GM23338 (cell line): ENCODE results near the gene CRB2. TPM values are rescaled to one million over a fixed set of nuclear protein-coding genes. Genes with fewer than 3 reads are reported as not detected.

Experiments
- ATAC-seq: fragments of 200-7000 bp; cut with Tn5 transposase; 3 replicates; pipeline ENCODE4 v1.9.1; 2020
- DNase-seq: peaks from one replicate; pipeline ENCODE4 v3.0.0-alpha.2; 2015; ENCODE audit warnings: low spot score
- H2AFZ ChIP-seq: fragments of 200-600 bp; sonication (generic); 2 replicates; pipeline ENCODE4 v1.8.0; 2016; ENCODE audit warnings: antibody characterized with exemption, mild to moderate bottlenecking, moderate library complexity
- H3F3A ChIP-seq: fragments of 200-600 bp; sonication (generic); replicated peaks from 2 replicates; pipeline ENCODE4 v1.8.0; 2017; ENCODE audit warnings: antibody characterized with exemption, mixed run types, low read depth
- H3K27ac ChIP-seq: fragments of 200-600 bp; sonication (generic); 2 replicates; pipeline ENCODE4 v1.6.1; 2016; ENCODE audit warnings: low read depth
- H3K27me3 ChIP-seq: fragments of 200-600 bp; sonication (generic); 2 replicates; pipeline ENCODE4 v1.8.0; 2016; ENCODE audit warnings: mild to moderate bottlenecking, mixed run types, moderate library complexity; ENCODE audit not compliant: insufficient read depth
- H3K36me3 ChIP-seq: fragments of 200-600 bp; sonication (generic); 2 replicates; pipeline ENCODE4 v1.8.0; 2016; ENCODE audit warnings: mild to moderate bottlenecking; ENCODE audit not compliant: insufficient read depth
- H3K4me1 ChIP-seq: fragments of 200-600 bp; sonication (generic); 2 replicates; pipeline ENCODE4 v1.8.0; 2016; ENCODE audit warnings: mild to moderate bottlenecking, moderate library complexity; ENCODE audit not compliant: insufficient read depth
- H3K4me2 ChIP-seq: fragments of 200-600 bp; sonication (generic); 2 replicates; pipeline ENCODE4 v1.7.1; 2017; ENCODE audit warnings: mixed run types
- H3K4me3 ChIP-seq: fragments of 200-600 bp; sonication (generic); 2 replicates; pipeline ENCODE4 v1.6.1; 2016; ENCODE audit warnings: mixed run types
- H3K79me2 ChIP-seq: fragments of 200-600 bp; sonication (generic); replicated peaks from 2 replicates; pipeline ENCODE4 v1.8.0; 2017; ENCODE audit warnings: mild to moderate bottlenecking; ENCODE audit not compliant: insufficient read depth
- H3K9me2 ChIP-seq: fragments of 200-600 bp; sonication (generic); 2 replicates; pipeline ENCODE4 v1.8.0; 2017; ENCODE audit not compliant: insufficient read depth
- H4K20me1 ChIP-seq: fragments of 200-600 bp; sonication (generic); replicated peaks from 2 replicates; pipeline ENCODE4 v1.8.0; 2017; ENCODE audit warnings: mild to moderate bottlenecking; ENCODE audit not compliant: insufficient read depth
- H3K27ac Mint-ChIP-seq: 2 replicates; pipeline ENCODE4 v1.8.0; 2020; ENCODE audit warnings: inconsistent platforms, mild to moderate bottlenecking, moderate library complexity, mixed read lengths
- H3K27me3 Mint-ChIP-seq: 3 replicates; pipeline ENCODE4 v1.8.0; 2022; ENCODE audit warnings: low read depth, mild to moderate bottlenecking, moderate library complexity, mixed read lengths, inconsistent platforms; ENCODE audit not compliant: insufficient read depth, poor library complexity
- H3K36me3 Mint-ChIP-seq: 3 replicates; pipeline ENCODE4 v1.8.0; 2021; ENCODE audit warnings: low read depth, mild to moderate bottlenecking, inconsistent platforms, moderate library complexity, mixed read lengths
- H3K4me1 Mint-ChIP-seq: 3 replicates; pipeline ENCODE4 v1.8.0; 2020; ENCODE audit warnings: mild to moderate bottlenecking, inconsistent platforms, mixed read lengths
- H3K4me3 Mint-ChIP-seq: 3 replicates; pipeline ENCODE4 v1.8.0; 2021; ENCODE audit warnings: moderate library complexity, mild to moderate bottlenecking, inconsistent platforms, mixed read lengths
- H3K9me3 Mint-ChIP-seq: 3 replicates; pipeline ENCODE4 v1.8.0; 2020; ENCODE audit warnings: moderate library complexity, mild to moderate bottlenecking, inconsistent platforms, mixed read lengths
- CREB1 ChIP-seq: fragments of 250-450 bp; sonication (Bioruptor Pico); IDR thresholded peaks from 2 replicates; pipeline ENCODE4 v1.5.0; 2020; ENCODE audit warnings: low read depth, mild to moderate bottlenecking, moderate library complexity
- CTCF ChIP-seq, 2 experiments: fragments of 200-600 bp in 1 of 2; sonication (generic) in 1 of 2; conservative IDR thresholded peaks; 2 replicates each; pipeline versions ENCODE4 v1.5.1 to v1.6.1; 2016 to 2017; ENCODE audit warnings: antibody characterized with exemption in 2 of 2, low read depth in 2 of 2, mild to moderate bottlenecking in 2 of 2, moderate library complexity in 1 of 2
- ETS1 ChIP-seq: IDR thresholded peaks from 2 replicates; pipeline ENCODE4 v1.6.1; 2016; ENCODE audit warnings: antibody characterized with exemption
- EZH2 ChIP-seq: fragments of 200-600 bp; sonication (generic); IDR thresholded peaks from one replicate; pipeline ENCODE4 v1.8.0; 2017; ENCODE audit warnings: antibody characterized with exemption, mild to moderate bottlenecking, low read depth; ENCODE audit not compliant: unreplicated experiment
- EZH2phosphoT487 ChIP-seq: fragments of 200-600 bp; sonication (generic); IDR thresholded peaks from one replicate; pipeline ENCODE4 v1.8.1; 2018; ENCODE audit warnings: antibody characterized with exemption; ENCODE audit not compliant: unreplicated experiment
- JUNB ChIP-seq: IDR thresholded peaks from one replicate; pipeline ENCODE4 v1.6.1; 2016; ENCODE audit warnings: antibody characterized with exemption; ENCODE audit not compliant: unreplicated experiment
- NANOG ChIP-seq: IDR thresholded peaks from 2 replicates; pipeline ENCODE4 v1.6.1; 2016; ENCODE audit warnings: antibody characterized with exemption, borderline replicate concordance
- POLR2AphosphoS5 ChIP-seq: IDR thresholded peaks from 2 replicates; pipeline ENCODE4 v1.6.1; 2016; ENCODE audit warnings: antibody characterized with exemption, low read depth
- REST ChIP-seq: IDR thresholded peaks from one replicate; pipeline ENCODE4 v1.6.1; 2018; ENCODE audit warnings: antibody characterized with exemption; ENCODE audit not compliant: unreplicated experiment
- STAT1 ChIP-seq: IDR thresholded peaks from one replicate; pipeline ENCODE4 v1.6.1; 2016; ENCODE audit warnings: antibody characterized with exemption; ENCODE audit not compliant: unreplicated experiment
- ZNF114 ChIP-seq: fragments of 250-450 bp; sonication (Bioruptor Pico); IDR thresholded peaks from 2 replicates; pipeline ENCODE4 v1.5.0; 2020; ENCODE audit warnings: mild to moderate bottlenecking, moderate library complexity
- ZNF331 ChIP-seq: fragments of 250-450 bp; sonication (Bioruptor Pico); IDR thresholded peaks from 2 replicates; pipeline ENCODE4 v1.5.0; 2020; ENCODE audit warnings: low read depth, mild to moderate bottlenecking, moderate library complexity
- ZNF462 ChIP-seq: fragments of 250-450 bp; sonication (Bioruptor Pico); IDR thresholded peaks from 2 replicates; pipeline ENCODE4 v1.5.0; 2020; ENCODE audit warnings: mild to moderate bottlenecking, moderate library complexity
- polyA plus RNA-seq: library from polyadenylated mRNA; unstranded; fragments of >200 nt; fragmentation: Nextera tagmentation; extraction: Ambion mirVana; gene quantifications from 2 replicates; pipeline ENCODE4 v1.2.1, GENCODE V29; 2016
- total RNA-seq: library from RNA; depleted of rRNA; stranded (reverse); fragments of >200 nt; shearing (Covaris generic); gene quantifications from 2 replicates; pipeline ENCODE4 v1.2.3, GENCODE V29; 2014

Gene CRB2
- total and polyA plus RNA-seq, 2 experiments from 2014 or later, result 0.34 to 10.2 TPM

- Mint-ChIP-seq H3K27me3 (peaks cover 13% of the 10 kb centered on the region), H3K9me3 (no peaks in the 10 kb centered on the region; the same call in 2 of the 3 replicates), H3K4me1 (peaks cover 49% of the 10 kb centered on the region), H3K4me3 (no peak overlapping the region), H3K36me3 (peaks cover 2% of the 10 kb centered on the region; the same call in 1 of the 3 replicates), H3K27ac (no peak overlapping the region)
- H3K36me3 ChIP-seq, result no peaks in the 10 kb centered on the region
- ATAC-seq (no peak), DNase-seq (no peak)
- TF ChIP-seq POLR2AphosphoS5 (no peak), CREB1 (CRISPR knock-in tag) (no peak), ETS1 (no peak), EZH2phosphoT487 (no peak), REST (no peak), STAT1 (no peak), ZNF462 (CRISPR knock-in tag) (no peak), EZH2 (no peak), CTCF (conservative IDR thresholded peaks at IDR 0.05; ENCODE audit: low read depth in 2 of 2) (no peak), NANOG (no peak), ZNF114 (CRISPR knock-in tag) (no peak), ZNF331 (CRISPR knock-in tag) (no peak), JUNB (no peak)
- no peak overlapping the region for H3K4me2 ChIP-seq
- H3K4me1 ChIP-seq, result peaks cover 28% of the 10 kb centered on the region
- H3K9me2 ChIP-seq, result no peaks in the 10 kb centered on the region
- H3K79me2 ChIP-seq, result no peaks in the 10 kb centered on the region
- no peaks in the 10 kb centered on the region for H4K20me1 ChIP-seq
- H3K27me3 ChIP-seq, result no peaks in the 10 kb centered on the region
- no peak overlapping the region for H3K4me3 ChIP-seq
- no peak overlapping the region for H2AFZ ChIP-seq
- H3K27ac ChIP-seq, result no peak overlapping the region
- 0 out of 2 replicates have a peak, but pooled peaks cover 3% of the 10 kb centered on the region for H3F3A ChIP-seq
Observed at GRCh38 chr9:123424552-123425225, 68.7 kb downstream of the CRB2 start.
